IMR-90 (cell line): ENCODE measurements around the gene ASPG. TPM values are rescaled to one million over a fixed set of nuclear protein-coding genes. Genes with fewer than 3 reads are reported as not detected.

Experiments used
- ATAC-seq: fragments of 200-7000 bp; cut with Tn5 transposase; 2 replicates; pipeline ENCODE4 v1.9.1; 2020; ENCODE audit warnings: low read depth, mild to moderate bottlenecking, moderate library complexity
- BruUV-seq: library from RNA; stranded (reverse); fragments of 400-500 nt; replicated peaks from 2 replicates; lab custom pipeline; 2021; lab: Mats Ljungman, UMichigan
- CTCF ChIA-PET: fragments of 300-600 bp; formaldehyde crosslinking; extraction: SDS; loops from one replicate; lab custom pipeline; 2021; ENCODE audit warnings: antibody characterized with exemption; lab: Yijun Ruan, JAX
- POLR2A ChIA-PET: fragments of 300-600 bp; sonication (Branson Sonifier 250); formaldehyde crosslinking; loops from one replicate; lab custom pipeline; 2022; ENCODE audit warnings: antibody characterized with exemption; ENCODE audit not compliant: unreplicated experiment; lab: Charles Lee
- DNase-seq: peaks from one replicate; pipeline ENCODE4 v3.0.0; 2013
- H2AFZ ChIP-seq: replicated peaks from 2 replicates; pipeline ENCODE3; 2013; ENCODE audit warnings: low read length, mild to moderate bottlenecking; ENCODE audit not compliant: poor library complexity
- H2AK5ac ChIP-seq: 2 replicates; pipeline ENCODE4 v1.6.1; 2013; ENCODE audit warnings: low read depth, low read length, inconsistent platforms
- H2AK9ac ChIP-seq: replicated peaks from 2 replicates; pipeline ENCODE3; 2013; ENCODE audit warnings: mild to moderate bottlenecking, low read depth, low read length, moderate library complexity; ENCODE audit not compliant: poor library complexity
- H2BK120ac ChIP-seq: 2 replicates; pipeline ENCODE4 v1.6.1; 2013; ENCODE audit warnings: low read depth, low read length, inconsistent platforms
- H2BK15ac ChIP-seq: 3 replicates; pipeline ENCODE4 v1.6.1; 2013; ENCODE audit warnings: low read depth, low read length, inconsistent platforms
- H2BK20ac ChIP-seq: 2 replicates; pipeline ENCODE4 v1.6.1; 2013; ENCODE audit warnings: low read depth, mild to moderate bottlenecking, inconsistent platforms, low read length, moderate library complexity
- H2BK5ac ChIP-seq: 2 replicates; pipeline ENCODE4 v1.6.1; 2013; ENCODE audit warnings: mild to moderate bottlenecking, low read depth, low read length, inconsistent platforms; ENCODE audit not compliant: poor library complexity, severe bottlenecking
- H3K14ac ChIP-seq: replicated peaks from 2 replicates; pipeline ENCODE4 v1.6.1; 2013; ENCODE audit warnings: low read depth, low read length, inconsistent platforms
- H3K18ac ChIP-seq: 2 replicates; pipeline ENCODE4 v1.6.1; 2013; ENCODE audit warnings: low read depth, low read length, control low read depth
- H3K23ac ChIP-seq: 2 replicates; pipeline ENCODE4 v1.6.1; 2013; ENCODE audit warnings: low read depth, low read length, inconsistent platforms
- H3K27ac ChIP-seq: 2 replicates; pipeline ENCODE4 v1.5.1; 2013; ENCODE audit warnings: mild to moderate bottlenecking, control low read depth, low read length; ENCODE audit not compliant: insufficient read depth
- H3K27me3 ChIP-seq: 2 replicates; pipeline ENCODE4 v1.6.1; 2013; ENCODE audit warnings: low read length; ENCODE audit not compliant: control insufficient read depth, insufficient read depth
- H3K36me3 ChIP-seq: 2 replicates; pipeline ENCODE4 v1.6.1; 2013; ENCODE audit warnings: low read length, mixed read lengths; ENCODE audit not compliant: control insufficient read depth, insufficient read depth
- H3K4ac ChIP-seq: 2 replicates; pipeline ENCODE4 v1.6.1; 2013; ENCODE audit warnings: low read depth, low read length, inconsistent platforms
- H3K4me1 ChIP-seq: 2 replicates; pipeline ENCODE4 v1.6.1; 2013; ENCODE audit warnings: low read length, mixed read lengths; ENCODE audit not compliant: control insufficient read depth, insufficient read depth
- H3K4me2 ChIP-seq: 2 replicates; pipeline ENCODE4 v1.6.1; 2013; ENCODE audit warnings: low read depth, mild to moderate bottlenecking, control low read depth, low read length, moderate library complexity
- H3K4me3 ChIP-seq: 2 replicates; pipeline ENCODE4 v1.5.1; 2013; ENCODE audit warnings: low read depth, mild to moderate bottlenecking, control low read depth, low read length, moderate library complexity; ENCODE audit not compliant: insufficient read depth
- H3K56ac ChIP-seq: 2 replicates; pipeline ENCODE4 v1.6.1; 2013; ENCODE audit warnings: low read length, inconsistent platforms; ENCODE audit not compliant: insufficient read depth; ENCODE audit errors: extremely low read depth
- H3K79me1 ChIP-seq, 2 experiments: 2 replicates each; pipeline ENCODE4 v1.6.1; 2013; ENCODE audit warnings: low read length in 2 of 2, inconsistent platforms in 1 of 2, low read depth in 1 of 2
- H3K9ac ChIP-seq: 2 replicates; pipeline ENCODE4 v1.6.1; 2013; ENCODE audit warnings: low read depth, low read length, control low read depth
- H3K9me1 ChIP-seq: 2 replicates; pipeline ENCODE4 v1.6.1; 2013; ENCODE audit warnings: low read length, inconsistent platforms; ENCODE audit not compliant: insufficient read depth
- H3K9me3 ChIP-seq: 2 replicates; pipeline ENCODE4 v1.6.1; 2013; ENCODE audit warnings: low read length; ENCODE audit not compliant: control insufficient read depth, insufficient read depth
- H4K20me1 ChIP-seq: 2 replicates; pipeline ENCODE4 v1.6.1; 2013; ENCODE audit warnings: low read length, inconsistent platforms; ENCODE audit not compliant: insufficient read depth
- H4K5ac ChIP-seq: 2 replicates; pipeline ENCODE4 v1.6.1; 2013; ENCODE audit warnings: mild to moderate bottlenecking, low read depth, low read length, control low read depth
- H4K8ac ChIP-seq, 2 experiments: 2 replicates each; pipeline ENCODE4 v1.6.1; 2013; ENCODE audit warnings: low read depth in 2 of 2, low read length in 2 of 2, control low read depth in 1 of 2, inconsistent platforms in 1 of 2
- H4K91ac ChIP-seq: 2 replicates; pipeline ENCODE4 v1.6.1; 2013; ENCODE audit warnings: low read depth, low read length, inconsistent platforms; ENCODE audit not compliant: insufficient read depth
- BHLHE40 ChIP-seq: fragments of 150-350 bp; IDR thresholded peaks from 2 replicates; pipeline ENCODE4 v1.6.1; 2016; ENCODE audit warnings: mild to moderate bottlenecking, low read depth, low read length
- CEBPB ChIP-seq: IDR thresholded peaks from 2 replicates; pipeline ENCODE4 v1.6.1; 2012; ENCODE audit warnings: low read depth, low read length, improper control_type of control experiment
- CHD1 ChIP-seq: IDR thresholded peaks from 2 replicates; pipeline ENCODE4 v1.6.1; 2012; ENCODE audit warnings: low read depth, low read length, improper control_type of control experiment
- ELK1 ChIP-seq: fragments of 150-350 bp; IDR thresholded peaks from 2 replicates; pipeline ENCODE4 v1.6.1; 2016; ENCODE audit warnings: low read depth, mild to moderate bottlenecking, low read length, moderate library complexity, borderline replicate concordance
- FOS ChIP-seq: fragments of 150-350 bp; IDR thresholded peaks from 2 replicates; pipeline ENCODE4 v1.6.1; 2016; ENCODE audit warnings: low read depth, low read length
- MAFK ChIP-seq: IDR thresholded peaks from 2 replicates; pipeline ENCODE4 v1.6.1; 2012; ENCODE audit warnings: low read depth, low read length, improper control_type of control experiment
- MAZ ChIP-seq: IDR thresholded peaks from 2 replicates; pipeline ENCODE4 v1.6.1; 2012; ENCODE audit warnings: low read depth, mild to moderate bottlenecking, low read length, improper control_type of control experiment, moderate library complexity, borderline replicate concordance
- MXI1 ChIP-seq: IDR thresholded peaks from 2 replicates; pipeline ENCODE4 v1.6.1; 2012; ENCODE audit warnings: low read depth, mild to moderate bottlenecking, low read length, moderate library complexity, borderline replicate concordance
- NFE2L2 ChIP-seq: fragments of 150-350 bp; IDR thresholded peaks from 2 replicates; pipeline ENCODE4 v1.6.1; 2016; ENCODE audit warnings: low read depth, mild to moderate bottlenecking, low read length
- POLR2A ChIP-seq: IDR thresholded peaks from 2 replicates; pipeline ENCODE4 v1.6.1; 2012; ENCODE audit warnings: mild to moderate bottlenecking, low read depth, low read length
- RAD21 ChIP-seq: IDR thresholded peaks from 2 replicates; pipeline ENCODE4 v1.6.1; 2012; ENCODE audit warnings: low read length, improper control_type of control experiment
- RCOR1 ChIP-seq: IDR thresholded peaks from 2 replicates; pipeline ENCODE4 v1.6.1; 2012; ENCODE audit warnings: mild to moderate bottlenecking, low read length, improper control_type of control experiment; ENCODE audit not compliant: insufficient replicate concordance
- RFX5 ChIP-seq: IDR thresholded peaks from 2 replicates; pipeline ENCODE4 v1.8.0; 2012; ENCODE audit warnings: low read depth, mild to moderate bottlenecking, low read length, moderate library complexity
- SMC3 ChIP-seq: fragments of 150-350 bp; IDR thresholded peaks from 2 replicates; pipeline ENCODE4 v1.6.1; 2016; ENCODE audit warnings: low read depth, mild to moderate bottlenecking, antibody characterized with exemption, low read length, moderate library complexity
- WGBS, 2 experiments: methylation state at CpG; one replicate each; pipeline versions ENCODE4 v1.1.5 to v1.1.7; 2013; ENCODE audit warnings: missing lambda C conversion rate in 2 of 2; ENCODE audit not compliant: insufficient read length in 1 of 2; ENCODE audit errors: extremely low coverage in 2 of 2; 5-methylcytosine and 5-hydroxymethylcytosine counted together
- dilution Hi-C: fragments of 300-500 bp; cut with HindIII; formaldehyde crosslinking; loops from one replicate; pipeline ENCODE4 v1.14.3; 2018; ENCODE audit warnings: low sequenced_read_pairs; ENCODE audit not compliant: unreplicated experiment
- in situ Hi-C: fragments of 300-500 bp; cut with MboI; formaldehyde crosslinking; loops from 3 replicates; pipeline ENCODE4 v1.14.3; 2019; ENCODE audit warnings: low sequenced_read_pairs, inconsistent platforms, mixed read lengths
- intact Hi-C: fragments of 100-400 bp; cut with micrococcal nuclease; formaldehyde crosslinking; loops from 2 replicates; pipeline ENCODE4 v1.10.0; 2022
- polyA plus RNA-seq, 3 experiments: library from polyadenylated mRNA; depleted of rRNA; stranded (reverse); fragments of >200 nt; gene quantifications; 2 replicates each; pipeline ENCODE4 v1.2.3, GENCODE V29; 2012; ENCODE audit warnings: low replicate concordance in 1 of 3
- total RNA-seq: library from RNA; depleted of rRNA; stranded (reverse); fragments of >200 nt; gene quantifications from 2 replicates; pipeline ENCODE4 v1.2.3, GENCODE V29; 2012
- TF ChIP-seq, protein P1 (sequence below): fragments of 150-350 bp; IDR thresholded peaks from 2 replicates; pipeline ENCODE4 v1.6.1; 2017; ENCODE audit warnings: mild to moderate bottlenecking, antibody characterized with exemption, low read length, low read depth
- TF ChIP-seq, protein P2 (sequence below): conservative IDR thresholded peaks from 2 replicates; pipeline ENCODE4 v1.5.1; 2012; ENCODE audit warnings: mild to moderate bottlenecking, low read depth, low read length, improper control_type of control experiment

The ASPG gene
- total and polyA plus RNA-seq, 2 of the 4 experiments (the other 2 are of a cell fraction), result not detected

GRCh38 chr14:104141621-104142091 lies 56.2 kb downstream of the ASPG start:
- intact Hi-C loops (no loop called here), dilution Hi-C loops (no loop called here), in situ Hi-C loops (no loop called here)
- Histone ChIP-seq H2BK20ac (no peak overlapping the region), H3K4me3 (no peak overlapping the region), H3K14ac (no peak overlapping the region), H3K4ac (no peak overlapping the region), H3K4me2 (no peak overlapping the region), H2BK5ac (no peak overlapping the region), H4K20me1 (no peaks in the 10 kb centered on the region), H2BK120ac (no peak overlapping the region), H3K9ac (no peak overlapping the region), H3K4me1 (no peaks in the 10 kb centered on the region; the same call in 1 of the 2 replicates), H3K36me3 (no peaks in the 10 kb centered on the region), H3K9me3 (no peaks in the 10 kb centered on the region), H4K8ac (no peak overlapping the region), H3K9me1 (no peaks in the 10 kb centered on the region), H2AK5ac (no peak overlapping the region), H2AK9ac (no peak overlapping the region), H3K56ac (no peak overlapping the region), H4K91ac (no peak overlapping the region), H3K18ac (no peak overlapping the region), H3K27me3 (peaks cover 30% of the 10 kb centered on the region), H2AFZ (no peak overlapping the region), H3K79me1 (no peaks in the 10 kb centered on the region), H3K23ac (no peak overlapping the region), H4K5ac (no peak overlapping the region), H3K27ac (no peak overlapping the region), H2BK15ac (no peak overlapping the region)
- no peak for DNase-seq
- 64% methylated on average over 7 of the region's 15 CpGs; no CpG with 5 or more reads in 1 of the 2 experiments for WGBS, 2 experiments
- no TSS peak for BruUV-seq
- ATAC-seq, result no peak
- CTCF ChIA-PET, result no interaction called here
- POLR2A ChIA-PET, result no interaction called here
- no peak for TF ChIP-seq RFX5
- TF ChIP-seq CHD1, result no peak
- no peak for TF ChIP-seq SMC3
- TF ChIP-seq BHLHE40, result no peak
- TF ChIP-seq RCOR1, result no peak
- no peak for TF ChIP-seq POLR2A
- no peak for TF ChIP-seq NFE2L2
- no peak for TF ChIP-seq MAFK
- no peak for TF ChIP-seq ELK1
- no peak for TF ChIP-seq MXI1
- no peak for TF ChIP-seq FOS
- TF ChIP-seq MAZ, result no peak
- no peak for TF ChIP-seq CEBPB
- TF ChIP-seq, protein P1, sequence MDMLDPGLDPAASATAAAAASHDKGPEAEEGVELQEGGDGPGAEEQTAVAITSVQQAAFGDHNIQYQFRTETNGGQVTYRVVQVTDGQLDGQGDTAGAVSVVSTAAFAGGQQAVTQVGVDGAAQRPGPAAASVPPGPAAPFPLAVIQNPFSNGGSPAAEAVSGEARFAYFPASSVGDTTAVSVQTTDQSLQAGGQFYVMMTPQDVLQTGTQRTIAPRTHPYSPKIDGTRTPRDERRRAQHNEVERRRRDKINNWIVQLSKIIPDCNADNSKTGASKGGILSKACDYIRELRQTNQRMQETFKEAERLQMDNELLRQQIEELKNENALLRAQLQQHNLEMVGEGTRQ, result no peak
- TF ChIP-seq RAD21, result no peak
- TF ChIP-seq, protein P2, sequence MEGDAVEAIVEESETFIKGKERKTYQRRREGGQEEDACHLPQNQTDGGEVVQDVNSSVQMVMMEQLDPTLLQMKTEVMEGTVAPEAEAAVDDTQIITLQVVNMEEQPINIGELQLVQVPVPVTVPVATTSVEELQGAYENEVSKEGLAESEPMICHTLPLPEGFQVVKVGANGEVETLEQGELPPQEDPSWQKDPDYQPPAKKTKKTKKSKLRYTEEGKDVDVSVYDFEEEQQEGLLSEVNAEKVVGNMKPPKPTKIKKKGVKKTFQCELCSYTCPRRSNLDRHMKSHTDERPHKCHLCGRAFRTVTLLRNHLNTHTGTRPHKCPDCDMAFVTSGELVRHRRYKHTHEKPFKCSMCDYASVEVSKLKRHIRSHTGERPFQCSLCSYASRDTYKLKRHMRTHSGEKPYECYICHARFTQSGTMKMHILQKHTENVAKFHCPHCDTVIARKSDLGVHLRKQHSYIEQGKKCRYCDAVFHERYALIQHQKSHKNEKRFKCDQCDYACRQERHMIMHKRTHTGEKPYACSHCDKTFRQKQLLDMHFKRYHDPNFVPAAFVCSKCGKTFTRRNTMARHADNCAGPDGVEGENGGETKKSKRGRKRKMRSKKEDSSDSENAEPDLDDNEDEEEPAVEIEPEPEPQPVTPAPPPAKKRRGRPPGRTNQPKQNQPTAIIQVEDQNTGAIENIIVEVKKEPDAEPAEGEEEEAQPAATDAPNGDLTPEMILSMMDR, result no peak
